ENCODE measurements around the gene ENTR1. TPM values are rescaled to one million over a fixed set of nuclear protein-coding genes. Genes with fewer than 3 reads are reported as not detected.

The ENTR1 gene
- polyA plus RNA-seq, 3 donors: 3.3 to 60.0 (median 9.6) TPM

- H3K9me3 Mint-ChIP-seq: peaks cover 0 to 2% (median 0%) of the 10 kb centered on the region in 7 donors
- intact Hi-C loops (cut with micrococcal nuclease): loop anchor here (5.0 to 10.0 kb wide), 4 partner anchors 39 to 121 kb away; partner anchors contain the start of genes ENTR1 (in 1 of the 2), PMPCA (in 1 of the 2), QSOX2 (in 1 of the 2) and SEC16A (in 1 of the 2)
- H3K4me1 ChIP-seq (ENCODE audit: control insufficient read depth in 1 of 2, insufficient read depth in 2 of 2, low read length in 2 of 2): peaks cover 35 to 42% of the 10 kb centered on the region in 2 donors
- H3K9ac ChIP-seq (ENCODE audit: insufficient read depth, low read length, poor library complexity, severe bottlenecking): peak within 1 kb of the TSS; percentile 78
- under 1% methylated on average over 90 of the region's 97 CpGs for WGBS (ENCODE audit: insufficient coverage)
- peaks cover 16 to 21% of the 10 kb centered on the region in 2 donors for H3K36me3 ChIP-seq (replicated peaks in 1 of 2; ENCODE audit: control insufficient read depth in 1 of 2, insufficient read depth in 2 of 2, low read length in 2 of 2)
- no peaks in the 10 kb centered on the region for H3K9me3 ChIP-seq (replicated peaks in 1 of 2; ENCODE audit: control insufficient read depth in 1 of 2, insufficient read depth in 1 of 2, low read length in 2 of 2)
- H3K27me3 Mint-ChIP-seq (ENCODE audit: low read depth in 3 of 3): peaks cover 1 to 2% (median 2%) of the 10 kb centered on the region in 3 donors
- H4K20me1 ChIP-seq (ENCODE audit: insufficient read depth, low read length): peaks cover 14% of the 10 kb centered on the region
- TF ChIP-seq, protein P1, sequence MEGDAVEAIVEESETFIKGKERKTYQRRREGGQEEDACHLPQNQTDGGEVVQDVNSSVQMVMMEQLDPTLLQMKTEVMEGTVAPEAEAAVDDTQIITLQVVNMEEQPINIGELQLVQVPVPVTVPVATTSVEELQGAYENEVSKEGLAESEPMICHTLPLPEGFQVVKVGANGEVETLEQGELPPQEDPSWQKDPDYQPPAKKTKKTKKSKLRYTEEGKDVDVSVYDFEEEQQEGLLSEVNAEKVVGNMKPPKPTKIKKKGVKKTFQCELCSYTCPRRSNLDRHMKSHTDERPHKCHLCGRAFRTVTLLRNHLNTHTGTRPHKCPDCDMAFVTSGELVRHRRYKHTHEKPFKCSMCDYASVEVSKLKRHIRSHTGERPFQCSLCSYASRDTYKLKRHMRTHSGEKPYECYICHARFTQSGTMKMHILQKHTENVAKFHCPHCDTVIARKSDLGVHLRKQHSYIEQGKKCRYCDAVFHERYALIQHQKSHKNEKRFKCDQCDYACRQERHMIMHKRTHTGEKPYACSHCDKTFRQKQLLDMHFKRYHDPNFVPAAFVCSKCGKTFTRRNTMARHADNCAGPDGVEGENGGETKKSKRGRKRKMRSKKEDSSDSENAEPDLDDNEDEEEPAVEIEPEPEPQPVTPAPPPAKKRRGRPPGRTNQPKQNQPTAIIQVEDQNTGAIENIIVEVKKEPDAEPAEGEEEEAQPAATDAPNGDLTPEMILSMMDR (IDR thresholded peaks at IDR 0.05): peak; percentile 100
- peak within 1 kb of the TSS; percentile 80 for H3K4me2 ChIP-seq (replicated peaks; ENCODE audit: extremely low read depth, low read length, poor library complexity, severe bottlenecking)
- H3K4me3 ChIP-seq (replicated peaks in 1 of 3; ENCODE audit: low read depth in 2 of 3, low read length in 3 of 3): peak within 1 kb of the TSS; percentile 64 to 86 (median 65)
- peak within 1 kb of the TSS; percentile 86 to 89 for H3K4me3 Mint-ChIP-seq
- peak within 1 kb of the TSS; percentile 81 for H2AFZ ChIP-seq (ENCODE audit: insufficient read depth, low read depth, low read length, poor library complexity, severe bottlenecking)
- DNase-seq: peak; percentile 88 to 94 (median 92)
- H3K4me1 Mint-ChIP-seq: peaks cover 24% of the 10 kb centered on the region
- peak within 1 kb of the TSS; percentile 26 to 64 for H3K27ac ChIP-seq (ENCODE audit: low read depth in 1 of 2, low read length in 2 of 2)
- no peaks in the 10 kb centered on the region for H3K27me3 ChIP-seq (ENCODE audit: control insufficient read depth in 2 of 2, insufficient read depth in 2 of 2, low read length in 2 of 2)
- H3K79me2 ChIP-seq (ENCODE audit: insufficient read depth, low read length): no peaks in the 10 kb centered on the region
- H3K36me3 Mint-ChIP-seq: peaks cover 7 to 16% of the 10 kb centered on the region in 2 donors
- H3K27ac Mint-ChIP-seq: peak within 1 kb of the TSS in 6 of 7 donors; percentile 73 to 93 (median 90)
Observed at GRCh38 chr9:136363106-136363948, 47.1 kb downstream of the ENTR1 start, which contains the start of gene DNLZ. Gene DNLZ, minus strand, starts transcription at chr9:136363744. Its CDS starts 30 bp downstream, at chr9:136363714.

DNA sequence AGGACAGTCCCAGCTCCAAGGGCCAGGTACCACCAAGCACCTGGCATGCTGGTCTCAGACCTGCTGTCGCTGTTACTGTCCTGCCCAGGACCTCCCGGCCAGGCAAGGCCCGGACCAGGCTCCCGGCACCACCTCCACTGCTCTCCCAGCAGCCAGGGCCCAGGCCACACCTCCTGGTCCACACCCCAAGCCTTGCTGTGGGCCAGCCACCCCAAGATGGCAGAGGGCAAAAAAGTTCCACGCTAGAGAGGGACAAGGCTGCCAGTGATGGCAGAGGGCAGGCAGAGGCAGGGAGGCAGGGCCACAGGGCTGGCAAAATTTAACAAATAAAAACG lies 48.0 kb downstream of the ENTR1 start:
- no peaks in the 10 kb centered on the region for H3K9me3 ChIP-seq (replicated peaks in 1 of 2; ENCODE audit: control insufficient read depth in 1 of 2, insufficient read depth in 1 of 2, low read length in 2 of 2)
- Mint-ChIP-seq H3K4me1 (peaks cover 24% of the 10 kb centered on the region), H3K27me3 (ENCODE audit: low read depth in 3 of 3) (peaks cover 1 to 2% (median 2%) of the 10 kb centered on the region in 3 donors), H3K4me3 (no peak overlapping the region), H3K27ac (peak overlapping the region in 2 of 7 donors; percentile 14 to 30), H3K9me3 (peaks cover 0 to 2% (median 0%) of the 10 kb centered on the region in 7 donors), H3K36me3 (peaks cover 0 to 7% of the 10 kb centered on the region in 2 donors)
- TF ChIP-seq, protein P1 (IDR thresholded peaks at IDR 0.05): no peak
- WGBS (ENCODE audit: insufficient coverage): 94% methylated on average over 5 of the region's 6 CpGs
- H3K9ac ChIP-seq (ENCODE audit: insufficient read depth, low read length, poor library complexity, severe bottlenecking): no peak overlapping the region
- intact Hi-C loops (cut with micrococcal nuclease): loop anchor here (5.0 to 10.0 kb wide), 4 partner anchors 40 to 122 kb away; partner anchors contain the start of genes ENTR1 (in 1 of the 2), PMPCA (in 1 of the 2), QSOX2 (in 1 of the 2) and SEC16A (in 1 of the 2)
- H3K27ac ChIP-seq (ENCODE audit: low read depth in 1 of 2, low read length in 2 of 2): peak overlapping the region; percentile 26 to 51
- peaks cover 9 to 12% of the 10 kb centered on the region in 2 donors for H3K36me3 ChIP-seq (replicated peaks in 1 of 2; ENCODE audit: control insufficient read depth in 1 of 2, insufficient read depth in 2 of 2, low read length in 2 of 2)
- no peak overlapping the region for H3K4me2 ChIP-seq (replicated peaks; ENCODE audit: extremely low read depth, low read length, poor library complexity, severe bottlenecking)
- H2AFZ ChIP-seq (ENCODE audit: insufficient read depth, low read depth, low read length, poor library complexity, severe bottlenecking): no peak overlapping the region
- no peak overlapping the region for H3K4me3 ChIP-seq (replicated peaks in 1 of 3; ENCODE audit: low read depth in 2 of 3, low read length in 3 of 3)
- no peaks in the 10 kb centered on the region for H3K79me2 ChIP-seq (ENCODE audit: insufficient read depth, low read length)
- H3K27me3 ChIP-seq (ENCODE audit: control insufficient read depth in 2 of 2, insufficient read depth in 2 of 2, low read length in 2 of 2): no peaks in the 10 kb centered on the region
- H4K20me1 ChIP-seq (ENCODE audit: insufficient read depth, low read length): peaks cover 12% of the 10 kb centered on the region
- no peak for DNase-seq
- peaks cover 35 to 42% of the 10 kb centered on the region in 2 donors for H3K4me1 ChIP-seq (ENCODE audit: control insufficient read depth in 1 of 2, insufficient read depth in 2 of 2, low read length in 2 of 2)

Data from CD14-positive monocyte (primary cell).